ENCODE measurements around the gene PSMA2. TPM values are rescaled to one million over a fixed set of nuclear protein-coding genes. Genes with fewer than 3 reads are reported as not detected.

Gene PSMA2
- total RNA-seq, 3 donors from 2014 or later = 52.1 to 69.9 (median 60.2) TPM

GRCh38 chr7:42930889-42931288, 1.1 kb downstream of the PSMA2 start:
- Histone ChIP-seq H3K4me3 (peak overlapping the region; percentile 89 to 97 (median 90)), H3K27ac (no peak overlapping the region), H3K4me1 (peaks cover 5 to 8% of the 10 kb centered on the region in 2 donors), H3K36me3 (no peaks in the 10 kb centered on the region), H3K9me3 (no peaks in the 10 kb centered on the region), H3K27me3 (no peaks in the 10 kb centered on the region)
- TF ChIP-seq POLR2AphosphoS5 (IDR thresholded peaks at IDR 0.05) (no peak), POLR2A (IDR thresholded peaks at IDR 0.05) (no peak), CTCF (IDR thresholded peaks at IDR 0.05) (no peak)
- no peak for DNase-seq (ENCODE audit: low spot score in 2 of 2)
- intact Hi-C loops (cut with DNase I; ENCODE audit: low total_unique reads) = no loop called here

- Histone ChIP-seq H3K27ac (no peak overlapping the region), H3K4me1 (peaks cover 5 to 8% of the 10 kb centered on the region in 2 donors)
- TF ChIP-seq POLR2AphosphoS5 (IDR thresholded peaks at IDR 0.05) (no peak), POLR2A (IDR thresholded peaks at IDR 0.05) (no peak), CTCF (IDR thresholded peaks at IDR 0.05) (no peak)
Measured at GRCh38 chr7:42929449-42929848, 2.5 kb downstream of the PSMA2 start.

GRCh38 chr7:42928754-42929153, 3.2 kb downstream of the PSMA2 start:
- Histone ChIP-seq H3K27me3 (no peaks in the 10 kb centered on the region), H3K4me3 (no peak overlapping the region), H3K4me1 (peaks cover 5 to 6% of the 10 kb centered on the region in 2 donors), H3K27ac (no peak overlapping the region), H3K36me3 (no peaks in the 10 kb centered on the region), H3K9me3 (no peaks in the 10 kb centered on the region)
- TF ChIP-seq CTCF (IDR thresholded peaks at IDR 0.05) (no peak), POLR2AphosphoS5 (IDR thresholded peaks at IDR 0.05) (no peak), POLR2A (IDR thresholded peaks at IDR 0.05) (no peak)
- DNase-seq (ENCODE audit: low spot score in 2 of 2) = no peak
- intact Hi-C loops (cut with DNase I; ENCODE audit: low total_unique reads) = no loop called here

More at GRCh38 chr7:42929449-42929848, 2.5 kb downstream of the PSMA2 start:
- Histone ChIP-seq H3K4me3 (peak overlapping the region in 1 of 3 donors; percentile 13), H3K27me3 (no peaks in the 10 kb centered on the region), H3K9me3 (no peaks in the 10 kb centered on the region), H3K36me3 (no peaks in the 10 kb centered on the region)
- intact Hi-C loops (cut with DNase I; ENCODE audit: low total_unique reads) = no loop called here
- no peak for DNase-seq (ENCODE audit: low spot score in 2 of 2)

GRCh38 chr7:42926204-42926603, 5.8 kb downstream of the PSMA2 start:
- no peaks in the 10 kb centered on the region for H3K27me3 ChIP-seq
- no peak overlapping the region for H3K27ac ChIP-seq
- intact Hi-C loops (cut with DNase I; ENCODE audit: low total_unique reads) = no loop called here
- DNase-seq (ENCODE audit: low spot score in 2 of 2) = no peak
- H3K4me3 ChIP-seq = no peak overlapping the region
- no peaks in the 10 kb centered on the region for H3K9me3 ChIP-seq
- TF ChIP-seq POLR2AphosphoS5 (IDR thresholded peaks at IDR 0.05) (no peak), POLR2A (IDR thresholded peaks at IDR 0.05) (no peak), CTCF (IDR thresholded peaks at IDR 0.05) (no peak)
- H3K36me3 ChIP-seq = no peaks in the 10 kb centered on the region
- H3K4me1 ChIP-seq = peaks cover 0 to 5% of the 10 kb centered on the region in 2 donors

GRCh38 chr7:42925630-42926029, 6.3 kb downstream of the PSMA2 start:
- DNase-seq (ENCODE audit: low spot score in 2 of 2) = no peak
- Histone ChIP-seq H3K4me1 (peaks cover 0 to 5% of the 10 kb centered on the region in 2 donors), H3K27me3 (no peaks in the 10 kb centered on the region), H3K4me3 (no peak overlapping the region), H3K27ac (no peak overlapping the region), H3K36me3 (no peaks in the 10 kb centered on the region), H3K9me3 (no peaks in the 10 kb centered on the region)
- TF ChIP-seq POLR2A (IDR thresholded peaks at IDR 0.05) = no peak
- intact Hi-C loops (cut with DNase I; ENCODE audit: low total_unique reads) = loop anchor here (2.0 kb wide), 1 partner anchor 13 kb away; no protein-coding TSS in a partner anchor

Data from breast epithelium (tissue), 4 donors.